KOPT-K1 (cell line): ENCODE results near the gene BID.
A peak's percentile ranks its signal among the peaks of the same experiment; 100 is the strongest.

Experiments used
- H3K27ac ChIP-seq: fragments of 200-600 bp; sonication (generic); 2 replicates; pipeline ENCODE4 v1.5.1; 2016; ENCODE audit warnings: antibody characterized with exemption, mild to moderate bottlenecking, low read depth, low read length; ENCODE audit not compliant: poor library complexity, severe bottlenecking
- H3K36me3 ChIP-seq: fragments of 200-600 bp; sonication (generic); 2 replicates; pipeline ENCODE4 v1.5.1; 2017; ENCODE audit warnings: antibody characterized with exemption, mild to moderate bottlenecking, low read length, moderate library complexity; ENCODE audit not compliant: insufficient read depth
- H3K9me3 ChIP-seq: fragments of 200-600 bp; sonication (generic); 2 replicates; pipeline ENCODE4 v1.5.1; 2017; ENCODE audit warnings: antibody characterized with exemption, low read length, mild to moderate bottlenecking; ENCODE audit not compliant: insufficient read depth, poor library complexity, severe bottlenecking

The BID gene

DNA sequence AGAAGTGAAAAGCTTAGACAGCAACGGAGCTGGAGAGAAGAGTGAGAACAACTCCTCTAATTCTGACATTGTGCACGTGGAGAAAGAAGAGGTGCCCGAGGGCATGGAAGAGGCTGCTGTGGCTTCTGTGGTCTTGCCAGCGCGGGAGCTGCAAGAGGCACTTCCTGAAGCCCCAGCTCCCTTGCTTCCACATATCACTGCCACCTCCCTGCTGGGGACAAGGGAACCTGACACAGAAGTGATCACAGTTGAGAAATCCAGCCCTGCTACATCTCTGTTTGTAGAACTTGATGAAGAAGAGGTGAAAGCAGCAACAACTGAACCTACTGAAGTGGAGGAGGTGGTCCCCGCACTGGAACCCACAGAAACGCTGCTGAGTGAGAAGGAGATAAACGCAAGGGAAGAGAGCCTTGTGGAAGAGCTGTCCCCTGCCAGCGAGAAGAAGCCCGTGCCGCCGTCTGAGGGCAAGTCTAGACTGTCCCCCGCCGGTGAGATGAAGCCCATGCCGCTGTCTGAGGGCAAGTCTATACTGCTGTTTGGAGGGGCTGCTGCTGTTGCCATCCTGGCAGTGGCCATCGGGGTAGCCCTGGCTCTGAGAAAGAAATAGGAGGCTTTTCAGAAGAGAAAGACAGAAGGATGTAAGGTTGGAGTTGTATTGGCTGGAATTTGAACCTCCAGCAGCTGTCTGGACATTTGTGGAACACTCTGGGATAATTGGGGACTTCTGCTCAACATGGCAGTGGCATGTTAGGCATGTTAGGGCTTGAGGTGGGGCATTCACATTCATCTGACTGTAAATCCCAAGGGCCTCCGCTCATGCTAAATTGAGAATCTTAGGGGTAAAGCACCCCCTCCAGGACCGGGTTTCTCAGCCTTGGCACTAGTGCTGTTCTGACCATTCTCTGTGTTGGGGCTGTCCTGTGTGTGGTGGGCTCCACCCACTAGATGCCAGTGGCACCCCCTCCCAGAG, 47.1 kb downstream of the BID start:
- Histone ChIP-seq H3K36me3 (peaks cover 33% of the 10 kb centered on the region), H3K27ac (peak overlapping the region; percentile 36), H3K9me3 (no peaks in the 10 kb centered on the region)

GRCh38 chr22:17726006-17726927, 48.0 kb downstream of the BID start:
- H3K36me3 ChIP-seq = peaks cover 24% of the 10 kb centered on the region; the same call in 1 of the 2 replicates
- H3K27ac ChIP-seq = peak overlapping the region; percentile 36

GRCh38 chr22:17725500-17725796, 48.8 kb downstream of the BID start:
- no peak overlapping the region for H3K27ac ChIP-seq
- peaks cover 20% of the 10 kb centered on the region; the same call in 1 of the 2 replicates for H3K36me3 ChIP-seq
- H3K9me3 ChIP-seq = no peaks in the 10 kb centered on the region

More at GRCh38 chr22:17726006-17726927, 48.0 kb downstream of the BID start:
- H3K9me3 ChIP-seq = no peaks in the 10 kb centered on the region

- Histone ChIP-seq H3K36me3 (peaks cover 16% of the 10 kb centered on the region; the same call in 1 of the 2 replicates), H3K9me3 (no peaks in the 10 kb centered on the region), H3K27ac (no peak overlapping the region)
Observed at GRCh38 chr22:17724678-17725499, 49.4 kb downstream of the BID start.

DNA sequence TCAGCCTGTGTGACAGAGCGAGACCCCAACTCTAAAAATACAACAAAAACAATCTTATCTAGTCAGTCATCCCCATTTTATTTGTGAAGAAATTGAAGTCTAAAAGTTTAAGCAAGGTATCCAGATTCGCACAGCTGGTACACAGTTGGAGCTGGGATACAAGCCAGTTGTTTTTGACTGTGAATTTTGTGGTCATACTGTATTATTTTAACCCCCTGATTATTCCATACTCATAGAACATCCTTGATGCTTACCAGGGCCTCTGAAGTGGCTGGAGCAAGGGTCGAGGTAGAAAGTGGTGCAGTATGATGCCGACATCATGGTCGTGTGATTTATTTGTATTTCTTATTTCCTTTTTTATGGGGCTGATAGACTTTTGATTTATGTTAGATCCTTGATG, 50.0 kb downstream of the BID start:
- no peak overlapping the region for H3K27ac ChIP-seq

DNA sequence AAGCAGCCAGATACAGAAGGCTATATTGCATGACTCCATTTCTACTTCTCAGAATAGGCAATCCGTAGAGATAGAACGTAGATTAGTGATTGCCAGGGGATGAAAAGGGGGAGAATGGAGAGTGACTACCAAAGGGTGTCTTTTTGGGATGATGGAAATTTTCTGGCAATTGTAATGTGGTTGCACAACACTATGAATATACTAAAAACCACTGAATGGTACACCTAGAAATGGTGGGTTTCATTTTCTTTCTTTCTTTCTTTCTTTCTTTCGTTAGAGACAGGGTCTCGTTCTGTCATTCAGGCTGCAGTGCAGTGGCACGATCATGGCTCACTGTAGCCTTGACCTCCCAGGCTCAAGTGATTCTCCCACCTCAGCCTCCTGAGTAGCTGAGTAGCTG, 54.4 kb downstream of the BID start:
- Histone ChIP-seq H3K27ac (no peak overlapping the region), H3K9me3 (no peaks in the 10 kb centered on the region), H3K36me3 (no peaks in the 10 kb centered on the region)

More for the DNA sequence above, 50.0 kb downstream of the BID start:
- H3K9me3 ChIP-seq = no peaks in the 10 kb centered on the region
- H3K36me3 ChIP-seq = peaks cover 10% of the 10 kb centered on the region; the same call in 1 of the 2 replicates

DNA sequence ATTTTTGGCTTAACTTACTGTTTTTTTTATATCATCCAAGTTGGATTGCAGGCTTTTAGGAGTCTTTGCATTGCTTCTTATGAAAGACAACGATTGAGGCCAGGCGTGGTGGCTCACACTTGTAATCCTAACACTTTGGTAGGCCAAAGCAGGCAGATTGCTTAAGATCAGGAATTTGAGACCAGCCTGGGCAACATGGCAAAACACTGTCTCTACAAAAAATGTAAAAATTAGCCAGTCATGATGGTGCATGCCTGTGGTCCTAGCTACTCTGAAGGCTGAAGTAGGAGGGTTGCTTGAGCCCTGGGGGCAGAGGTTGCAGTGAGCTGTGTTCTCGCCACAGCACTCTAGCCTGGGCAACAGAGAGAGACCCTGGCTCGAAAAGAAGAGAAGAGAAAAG, 56.6 kb downstream of the BID start:
- H3K36me3 ChIP-seq = no peaks in the 10 kb centered on the region
- no peak overlapping the region for H3K27ac ChIP-seq

DNA sequence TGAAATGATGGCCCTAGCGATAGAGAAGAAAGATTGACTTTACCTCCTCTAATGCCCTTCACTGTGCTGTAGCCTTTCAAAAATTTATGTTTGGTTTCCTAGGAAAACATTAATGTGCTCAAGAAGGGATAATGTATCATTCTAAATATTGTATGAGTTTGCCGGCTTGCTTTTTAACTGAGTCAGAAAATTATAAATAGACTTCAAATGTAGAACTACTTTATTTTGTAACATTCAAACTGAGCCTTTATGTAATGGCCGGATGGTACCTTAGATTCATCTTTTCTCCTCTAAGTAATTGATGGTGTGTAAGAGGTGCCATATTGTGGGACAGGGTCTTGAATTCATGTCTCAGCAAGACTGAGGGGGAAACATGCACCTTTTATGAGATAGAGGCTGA, 57.7 kb downstream of the BID start:
- H3K27ac ChIP-seq = no peak overlapping the region
- H3K9me3 ChIP-seq = no peaks in the 10 kb centered on the region
- no peaks in the 10 kb centered on the region for H3K36me3 ChIP-seq

More for the DNA sequence above, 56.6 kb downstream of the BID start:
- no peaks in the 10 kb centered on the region for H3K9me3 ChIP-seq

GRCh38 chr22:17712441-17712840, 61.8 kb downstream of the BID start:
- Histone ChIP-seq H3K27ac (no peak overlapping the region), H3K9me3 (no peaks in the 10 kb centered on the region), H3K36me3 (no peaks in the 10 kb centered on the region)

GRCh38 chr22:17710023-17710422, 64.2 kb downstream of the BID start:
- Histone ChIP-seq H3K36me3 (no peaks in the 10 kb centered on the region), H3K9me3 (no peaks in the 10 kb centered on the region), H3K27ac (no peak overlapping the region)

GRCh38 chr22:17707526-17707925, 66.7 kb downstream of the BID start:
- H3K27ac ChIP-seq = no peak overlapping the region
- H3K9me3 ChIP-seq = no peaks in the 10 kb centered on the region
- no peaks in the 10 kb centered on the region for H3K36me3 ChIP-seq

GRCh38 chr22:17706947-17707346, 67.3 kb downstream of the BID start:
- Histone ChIP-seq H3K36me3 (no peaks in the 10 kb centered on the region), H3K27ac (peak overlapping the region; percentile 63), H3K9me3 (no peaks in the 10 kb centered on the region)

DNA sequence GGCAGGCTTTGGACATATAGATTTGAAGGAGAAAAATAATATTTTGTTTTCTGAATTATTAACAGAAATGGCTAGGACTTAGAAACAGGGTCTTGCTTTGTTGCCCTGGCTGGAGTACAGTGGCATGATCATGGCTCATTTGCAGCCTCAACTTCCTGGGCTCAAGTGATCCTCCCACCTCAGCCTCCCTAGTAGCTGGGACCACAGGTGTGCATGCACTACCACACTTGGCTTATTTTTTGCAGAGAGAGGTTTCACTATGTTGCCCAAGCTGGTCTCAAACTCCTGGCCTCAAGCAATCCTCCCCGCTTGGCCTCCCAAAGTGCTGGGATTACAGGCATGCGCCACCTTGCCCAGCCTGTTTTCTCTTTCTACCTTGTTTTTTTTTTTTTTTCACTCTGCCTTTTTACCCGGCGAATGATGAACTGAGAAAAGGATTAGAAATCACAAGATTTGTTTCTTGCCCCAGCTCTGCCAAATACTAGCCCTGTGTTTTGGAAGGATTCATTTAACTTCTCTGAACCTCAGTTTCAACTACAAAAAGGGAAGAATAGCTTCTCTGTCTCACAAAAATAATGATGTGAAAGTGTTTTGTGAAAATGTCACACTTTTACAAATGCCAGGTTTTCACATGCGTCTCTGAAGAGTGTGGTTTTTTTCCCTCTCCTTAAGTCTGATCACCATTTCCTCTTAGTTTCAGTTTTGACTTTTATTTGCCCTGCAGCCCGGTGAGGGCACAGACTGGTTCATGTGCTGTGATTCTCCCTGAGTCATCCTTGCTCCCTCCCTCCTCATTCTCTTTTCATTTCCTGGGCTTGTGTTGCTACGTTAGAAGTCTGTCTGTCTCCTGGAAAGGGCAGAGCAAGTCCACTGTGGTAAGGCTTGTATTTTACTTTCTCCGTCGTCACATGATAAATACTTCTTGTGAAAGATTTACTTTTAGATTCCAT, 68.0 kb downstream of the BID start:
- Histone ChIP-seq H3K27ac (peak overlapping the region; percentile 63), H3K36me3 (no peaks in the 10 kb centered on the region), H3K9me3 (no peaks in the 10 kb centered on the region)

GRCh38 chr22:17705546-17705945, 68.7 kb downstream of the BID start:
- no peaks in the 10 kb centered on the region for H3K36me3 ChIP-seq
- H3K27ac ChIP-seq = peak overlapping the region; percentile 63
- no peaks in the 10 kb centered on the region for H3K9me3 ChIP-seq
